ENCODE results near the gene TMEM179B.

DNA sequence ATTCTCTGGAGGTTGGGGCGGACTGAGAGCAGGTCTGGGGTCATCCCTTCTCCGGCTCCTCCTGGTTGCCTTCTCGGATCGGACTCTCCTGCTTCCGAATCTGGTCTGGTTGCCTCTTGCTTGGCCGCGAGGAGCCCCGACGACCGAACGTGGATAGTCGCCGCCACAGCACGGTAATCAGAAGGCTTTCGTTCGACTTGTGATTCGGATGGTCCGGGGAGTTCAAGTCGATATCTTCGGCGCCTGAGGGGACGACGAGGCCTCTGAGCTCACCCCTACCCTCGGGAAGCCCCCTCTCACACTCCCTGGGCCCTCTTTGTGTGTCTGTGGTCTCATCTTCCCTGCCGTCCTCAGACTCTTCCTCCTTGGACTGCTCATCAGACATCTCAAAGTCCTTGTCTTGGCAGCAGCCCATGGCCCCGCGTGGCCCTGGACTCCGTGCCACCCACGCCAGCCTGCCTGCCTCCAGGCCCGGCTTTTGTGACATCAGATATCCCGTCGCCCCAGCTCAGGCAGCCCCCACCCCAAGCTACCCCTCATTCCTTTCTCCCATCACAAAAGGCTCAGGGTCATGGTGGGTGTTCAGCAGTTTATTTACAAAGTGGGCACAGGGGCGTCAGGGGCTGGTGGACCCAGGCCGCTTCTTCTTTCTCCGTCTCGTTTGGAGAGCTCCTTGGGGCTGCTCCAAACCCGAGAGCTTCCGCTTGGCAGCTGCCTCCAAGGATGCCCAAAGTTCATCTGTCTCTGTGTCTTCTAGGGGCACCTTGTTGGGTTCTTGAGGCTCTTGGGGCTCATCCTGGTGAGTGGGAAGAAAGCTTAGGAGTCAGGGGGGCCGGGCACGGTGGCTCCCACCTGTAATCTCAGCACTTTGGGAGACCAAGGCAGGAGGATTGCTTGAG lies 45.4 kb downstream of the TMEM179B start, which contains the start of gene TEX54:
- TF ChIP-seq POLR2AphosphoS5 (IDR thresholded peaks at IDR 0.05; ENCODE audit: low read depth, low read length) (no peak), EGR1 (IDR thresholded peaks at IDR 0.05; ENCODE audit: low read depth) (no peak), EZH2phosphoT487 (IDR thresholded peaks at IDR 0.05; ENCODE audit: borderline replicate concordance) (no peak), CEBPB (IDR thresholded peaks at IDR 0.05; ENCODE audit: low read depth) (no peak), POLR2A (IDR thresholded peaks at IDR 0.05; ENCODE audit: borderline replicate concordance, extremely low read depth, insufficient read depth, insufficient read length) (peak; percentile 59), EZH2 (IDR thresholded peaks at IDR 0.05) (no peak), ELF1 (IDR thresholded peaks at IDR 0.05; ENCODE audit: borderline replicate concordance, low read depth) (no peak), SP1 (IDR thresholded peaks at IDR 0.05; ENCODE audit: low read depth) (no peak), FOSL1 (IDR thresholded peaks at IDR 0.05; ENCODE audit: low read depth) (no peak), JUND (IDR thresholded peaks at IDR 0.05) (no peak)
- TF ChIP-seq, protein P1, sequence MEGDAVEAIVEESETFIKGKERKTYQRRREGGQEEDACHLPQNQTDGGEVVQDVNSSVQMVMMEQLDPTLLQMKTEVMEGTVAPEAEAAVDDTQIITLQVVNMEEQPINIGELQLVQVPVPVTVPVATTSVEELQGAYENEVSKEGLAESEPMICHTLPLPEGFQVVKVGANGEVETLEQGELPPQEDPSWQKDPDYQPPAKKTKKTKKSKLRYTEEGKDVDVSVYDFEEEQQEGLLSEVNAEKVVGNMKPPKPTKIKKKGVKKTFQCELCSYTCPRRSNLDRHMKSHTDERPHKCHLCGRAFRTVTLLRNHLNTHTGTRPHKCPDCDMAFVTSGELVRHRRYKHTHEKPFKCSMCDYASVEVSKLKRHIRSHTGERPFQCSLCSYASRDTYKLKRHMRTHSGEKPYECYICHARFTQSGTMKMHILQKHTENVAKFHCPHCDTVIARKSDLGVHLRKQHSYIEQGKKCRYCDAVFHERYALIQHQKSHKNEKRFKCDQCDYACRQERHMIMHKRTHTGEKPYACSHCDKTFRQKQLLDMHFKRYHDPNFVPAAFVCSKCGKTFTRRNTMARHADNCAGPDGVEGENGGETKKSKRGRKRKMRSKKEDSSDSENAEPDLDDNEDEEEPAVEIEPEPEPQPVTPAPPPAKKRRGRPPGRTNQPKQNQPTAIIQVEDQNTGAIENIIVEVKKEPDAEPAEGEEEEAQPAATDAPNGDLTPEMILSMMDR (IDR thresholded peaks at IDR 0.05 in 2 of 3, conservative IDR thresholded peaks at IDR 0.05 in 1 of 3; ENCODE audit: borderline replicate concordance in 1 of 3, insufficient read depth in 1 of 3, low read depth in 2 of 3, low read length in 2 of 3), result no peak
- TF ChIP-seq, protein P2, sequence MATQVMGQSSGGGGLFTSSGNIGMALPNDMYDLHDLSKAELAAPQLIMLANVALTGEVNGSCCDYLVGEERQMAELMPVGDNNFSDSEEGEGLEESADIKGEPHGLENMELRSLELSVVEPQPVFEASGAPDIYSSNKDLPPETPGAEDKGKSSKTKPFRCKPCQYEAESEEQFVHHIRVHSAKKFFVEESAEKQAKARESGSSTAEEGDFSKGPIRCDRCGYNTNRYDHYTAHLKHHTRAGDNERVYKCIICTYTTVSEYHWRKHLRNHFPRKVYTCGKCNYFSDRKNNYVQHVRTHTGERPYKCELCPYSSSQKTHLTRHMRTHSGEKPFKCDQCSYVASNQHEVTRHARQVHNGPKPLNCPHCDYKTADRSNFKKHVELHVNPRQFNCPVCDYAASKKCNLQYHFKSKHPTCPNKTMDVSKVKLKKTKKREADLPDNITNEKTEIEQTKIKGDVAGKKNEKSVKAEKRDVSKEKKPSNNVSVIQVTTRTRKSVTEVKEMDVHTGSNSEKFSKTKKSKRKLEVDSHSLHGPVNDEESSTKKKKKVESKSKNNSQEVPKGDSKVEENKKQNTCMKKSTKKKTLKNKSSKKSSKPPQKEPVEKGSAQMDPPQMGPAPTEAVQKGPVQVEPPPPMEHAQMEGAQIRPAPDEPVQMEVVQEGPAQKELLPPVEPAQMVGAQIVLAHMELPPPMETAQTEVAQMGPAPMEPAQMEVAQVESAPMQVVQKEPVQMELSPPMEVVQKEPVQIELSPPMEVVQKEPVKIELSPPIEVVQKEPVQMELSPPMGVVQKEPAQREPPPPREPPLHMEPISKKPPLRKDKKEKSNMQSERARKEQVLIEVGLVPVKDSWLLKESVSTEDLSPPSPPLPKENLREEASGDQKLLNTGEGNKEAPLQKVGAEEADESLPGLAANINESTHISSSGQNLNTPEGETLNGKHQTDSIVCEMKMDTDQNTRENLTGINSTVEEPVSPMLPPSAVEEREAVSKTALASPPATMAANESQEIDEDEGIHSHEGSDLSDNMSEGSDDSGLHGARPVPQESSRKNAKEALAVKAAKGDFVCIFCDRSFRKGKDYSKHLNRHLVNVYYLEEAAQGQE (IDR thresholded peaks at IDR 0.05; ENCODE audit: low read depth), result no peak
- TF ChIP-seq, protein P3, sequence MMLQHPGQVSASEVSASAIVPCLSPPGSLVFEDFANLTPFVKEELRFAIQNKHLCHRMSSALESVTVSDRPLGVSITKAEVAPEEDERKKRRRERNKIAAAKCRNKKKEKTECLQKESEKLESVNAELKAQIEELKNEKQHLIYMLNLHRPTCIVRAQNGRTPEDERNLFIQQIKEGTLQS (IDR thresholded peaks at IDR 0.05), result no peak
- TF ChIP-seq, protein P4, sequence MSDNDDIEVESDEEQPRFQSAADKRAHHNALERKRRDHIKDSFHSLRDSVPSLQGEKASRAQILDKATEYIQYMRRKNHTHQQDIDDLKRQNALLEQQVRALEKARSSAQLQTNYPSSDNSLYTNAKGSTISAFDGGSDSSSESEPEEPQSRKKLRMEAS (IDR thresholded peaks at IDR 0.05), result no peak
